ENCODE results near the gene OPCML. TPM values are rescaled to one million over a fixed set of nuclear protein-coding genes. Genes with fewer than 3 reads are reported as not detected.

Gene OPCML
- total and polyA plus RNA-seq, 2 of the 13 experiments (the other 11 are each of a cell fraction or from before 2014, with no cell fraction given): not detected

DNA sequence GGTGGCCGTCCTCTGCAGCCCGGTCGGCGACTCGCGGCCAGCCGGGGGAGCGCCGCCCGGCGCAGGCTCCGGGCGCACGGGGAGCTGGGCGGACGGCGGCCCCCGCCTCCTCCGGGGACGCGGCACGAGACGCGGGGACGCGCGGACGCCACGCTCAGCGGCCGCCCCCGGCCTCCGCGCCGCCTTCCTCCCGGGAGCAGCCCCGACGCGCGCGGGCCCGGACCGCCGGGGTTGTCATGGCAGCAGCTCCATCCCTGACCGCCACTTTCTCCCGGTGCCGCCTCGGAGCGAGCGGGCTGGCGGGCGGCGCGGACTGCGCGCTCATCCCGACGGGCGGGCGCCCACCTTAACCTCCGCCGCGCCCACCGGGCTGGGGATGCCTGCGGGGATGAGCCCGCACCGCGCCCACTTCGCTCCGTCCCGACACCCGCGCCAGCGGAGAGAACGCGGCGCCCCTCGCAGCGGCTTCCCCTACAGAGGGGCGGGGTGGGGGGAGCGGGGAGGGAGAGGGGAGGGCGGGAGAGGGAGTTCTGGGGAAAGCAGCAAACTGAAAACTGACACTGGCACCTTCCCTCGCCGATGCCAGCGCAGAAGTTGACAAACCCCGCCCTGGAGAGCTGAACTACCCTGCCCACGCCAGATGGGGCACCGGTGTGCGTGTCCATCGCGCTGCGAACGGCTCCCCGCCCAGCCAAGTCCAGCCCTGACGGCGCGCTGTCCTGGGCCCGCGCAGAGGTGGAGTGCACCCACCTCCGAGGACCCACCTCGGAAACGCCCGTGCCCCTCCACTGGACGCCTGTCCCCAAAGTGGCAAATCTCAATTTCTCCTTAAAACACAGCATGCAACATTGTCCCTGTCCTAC is 588.4 kb downstream of the OPCML start:
- TF ChIP-seq PAWR (CRISPR knock-in tag; IDR thresholded peaks at IDR 0.05; ENCODE audit: borderline replicate concordance) (no peak), ZNF530 (CRISPR knock-in tag; IDR thresholded peaks at IDR 0.05; ENCODE audit: low read depth) (no peak), RAD51 (IDR thresholded peaks at IDR 0.05; ENCODE audit: borderline replicate concordance) (no peak), MIXL1 (CRISPR knock-in tag; IDR thresholded peaks at IDR 0.05) (no peak), ZNF546 (CRISPR knock-in tag; conservative IDR thresholded peaks at IDR 0.05) (no peak), ATAD3A (CRISPR knock-in tag; IDR thresholded peaks at IDR 0.05) (no peak), YEATS2 (CRISPR knock-in tag; IDR thresholded peaks at IDR 0.05; ENCODE audit: borderline replicate concordance) (no peak), ZNF879 (CRISPR knock-in tag; IDR thresholded peaks at IDR 0.05) (no peak), ELF1 (CRISPR knock-in tag; IDR thresholded peaks at IDR 0.05) (no peak), DNMT3B (CRISPR knock-in tag; conservative IDR thresholded peaks at IDR 0.05) (no peak), NAIF1 (CRISPR knock-in tag; IDR thresholded peaks at IDR 0.05; ENCODE audit: borderline replicate concordance) (no peak), ZNF367 (CRISPR knock-in tag; IDR thresholded peaks at IDR 0.05; ENCODE audit: borderline replicate concordance) (no peak)
- TF ChIP-seq, protein P1, sequence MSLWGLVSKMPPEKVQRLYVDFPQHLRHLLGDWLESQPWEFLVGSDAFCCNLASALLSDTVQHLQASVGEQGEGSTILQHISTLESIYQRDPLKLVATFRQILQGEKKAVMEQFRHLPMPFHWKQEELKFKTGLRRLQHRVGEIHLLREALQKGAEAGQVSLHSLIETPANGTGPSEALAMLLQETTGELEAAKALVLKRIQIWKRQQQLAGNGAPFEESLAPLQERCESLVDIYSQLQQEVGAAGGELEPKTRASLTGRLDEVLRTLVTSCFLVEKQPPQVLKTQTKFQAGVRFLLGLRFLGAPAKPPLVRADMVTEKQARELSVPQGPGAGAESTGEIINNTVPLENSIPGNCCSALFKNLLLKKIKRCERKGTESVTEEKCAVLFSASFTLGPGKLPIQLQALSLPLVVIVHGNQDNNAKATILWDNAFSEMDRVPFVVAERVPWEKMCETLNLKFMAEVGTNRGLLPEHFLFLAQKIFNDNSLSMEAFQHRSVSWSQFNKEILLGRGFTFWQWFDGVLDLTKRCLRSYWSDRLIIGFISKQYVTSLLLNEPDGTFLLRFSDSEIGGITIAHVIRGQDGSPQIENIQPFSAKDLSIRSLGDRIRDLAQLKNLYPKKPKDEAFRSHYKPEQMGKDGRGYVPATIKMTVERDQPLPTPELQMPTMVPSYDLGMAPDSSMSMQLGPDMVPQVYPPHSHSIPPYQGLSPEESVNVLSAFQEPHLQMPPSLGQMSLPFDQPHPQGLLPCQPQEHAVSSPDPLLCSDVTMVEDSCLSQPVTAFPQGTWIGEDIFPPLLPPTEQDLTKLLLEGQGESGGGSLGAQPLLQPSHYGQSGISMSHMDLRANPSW (CRISPR knock-in tag; IDR thresholded peaks at IDR 0.05; ENCODE audit: borderline replicate concordance): no peak
- Histone ChIP-seq H4K20me1 (ENCODE audit: insufficient read depth, low read length) (no peaks in the 10 kb centered on the region), H3K4me2 (ENCODE audit: low read depth, low read length) (no peak overlapping the region), H3K27me3 (ENCODE audit: control insufficient read depth in 1 of 2, insufficient read depth in 2 of 2, low read length in 2 of 2) (peaks cover 0 to 7% of the 10 kb centered on the region in 2 experiments; a peak in 1 of 5 replicates), H3K27ac (ENCODE audit: extremely low read length, insufficient read depth, low read length) (no peak overlapping the region), H3K36me3 (replicated peaks in 1 of 2; ENCODE audit: control insufficient read depth in 1 of 2, insufficient read depth in 2 of 2, low read length in 2 of 2) (no peaks in the 10 kb centered on the region), H3K4me3 (replicated peaks in 1 of 3; ENCODE audit: insufficient read depth in 1 of 3, low read depth in 2 of 3, low read length in 3 of 3) (no peak overlapping the region), H3K9me3 (ENCODE audit: low read length) (no peaks in the 10 kb centered on the region), H3K9ac (ENCODE audit: insufficient read depth, low read depth, low read length) (no peak overlapping the region), H2AFZ (ENCODE audit: low read length) (no peak overlapping the region), H3K4me1 (ENCODE audit: insufficient read depth, low read length) (no peaks in the 10 kb centered on the region), H3K79me2 (ENCODE audit: insufficient read depth, low read length) (no peaks in the 10 kb centered on the region)
- CTCF ChIA-PET (ENCODE audit: low intra/inter-chr PET ratio, low total read pairs): no interaction called here
- FAIRE-seq (no peak), ATAC-seq (no peak), DNase-seq (ENCODE audit: low spot score) (no peak)
- WGBS (ENCODE audit: low lambda C conversion rate): 52% methylated on average over 20 of the region's 104 CpGs
- POLR2A ChIA-PET: no interaction called here
- in situ Hi-C loops (cut with HindIII; ENCODE audit: extremely low pct_ligation_motif_present, low pct_unique_long_range_greater_than_20kb) (loop anchor here (25.0 kb wide), 1 partner anchor 1082 kb away; no protein-coding TSS in a partner anchor), intact Hi-C loops (cut with micrococcal nuclease; ENCODE audit: unreplicated experiment) (no loop called here)
- BruUV-seq (replicated peaks): no TSS peak

All from HepG2 (cell line).